ENCODE results near the gene ITGB5.
"Not testable (repeated sequence)": the region's sequence is repeated elsewhere in the genome, so short reads cannot be mapped to it uniquely, and the experiment has no call there.

Gene ITGB5

GRCh38 chr3:124785973-124786372 is 101.2 kb downstream of the ITGB5 start:
- H3K27me3 Mint-ChIP-seq, result peaks cover 8% of the 10 kb centered on the region
- peaks cover 11% of the 10 kb centered on the region for H3K4me1 Mint-ChIP-seq
- ATAC-seq, result no peak
- H3K4me3 Mint-ChIP-seq, result no peak overlapping the region
- DNase-seq, result no peak
- no peak overlapping the region for H3K27ac Mint-ChIP-seq
- H3K9me3 Mint-ChIP-seq, result no peaks in the 10 kb centered on the region

- DNase-seq (no peak), ATAC-seq (peak; percentile 19)
- no peaks in the 10 kb centered on the region for H3K9me3 Mint-ChIP-seq
- peaks cover 19% of the 10 kb centered on the region for H3K4me1 Mint-ChIP-seq
- no peak overlapping the region for H3K27ac Mint-ChIP-seq
- no peak overlapping the region for H3K4me3 Mint-ChIP-seq
- peaks cover 8% of the 10 kb centered on the region for H3K27me3 Mint-ChIP-seq
Measured at GRCh38 chr3:124784686-124785382, 102.3 kb downstream of the ITGB5 start.

GRCh38 chr3:124783696-124784095 is 103.5 kb downstream of the ITGB5 start:
- Mint-ChIP-seq H3K9me3 (no peaks in the 10 kb centered on the region), H3K27me3 (peaks cover 17% of the 10 kb centered on the region), H3K4me1 (peaks cover 19% of the 10 kb centered on the region), H3K4me3 (no peak overlapping the region), H3K27ac (no peak overlapping the region)
- ATAC-seq, result no peak
- no peak for DNase-seq

GRCh38 chr3:124782377-124782712 is 104.8 kb downstream of the ITGB5 start:
- H3K9me3 Mint-ChIP-seq, ATAC-seq, H3K27ac Mint-ChIP-seq, DNase-seq, H3K4me3 Mint-ChIP-seq: not testable (repeated sequence)
- Mint-ChIP-seq H3K4me1 (peaks cover 19% of the 10 kb centered on the region), H3K27me3 (peaks cover 18% of the 10 kb centered on the region)

- no peaks in the 10 kb centered on the region for H3K9me3 Mint-ChIP-seq
- DNase-seq (no peak), ATAC-seq (no peak)
- H3K4me3 Mint-ChIP-seq, result no peak overlapping the region
- peaks cover 18% of the 10 kb centered on the region for H3K27me3 Mint-ChIP-seq
- peak overlapping the region in 1 of 2 donors; percentile 37 for H3K27ac Mint-ChIP-seq
- H3K4me1 Mint-ChIP-seq, result peaks cover 19% of the 10 kb centered on the region
Measured at GRCh38 chr3:124781476-124782376, 105.4 kb downstream of the ITGB5 start.

- Mint-ChIP-seq H3K27ac (peak overlapping the region; percentile 37 to 90), H3K4me1 (peaks cover 19% of the 10 kb centered on the region), H3K27me3 (peaks cover 18% of the 10 kb centered on the region), H3K9me3 (no peaks in the 10 kb centered on the region), H3K4me3 (peak overlapping the region in 1 of 2 donors; percentile 28)
- DNase-seq (no peak), ATAC-seq (peak; percentile 44)
Measured at GRCh38 chr3:124780761-124781475, 106.2 kb downstream of the ITGB5 start.

- no peak for DNase-seq
Measured at GRCh38 chr3:124780356-124780755, 106.8 kb downstream of the ITGB5 start.

GRCh38 chr3:124779751-124780191 is 107.4 kb downstream of the ITGB5 start:
- Mint-ChIP-seq H3K9me3 (no peaks in the 10 kb centered on the region), H3K4me1 (peaks cover 19% of the 10 kb centered on the region), H3K4me3 (no peak overlapping the region), H3K27me3 (peaks cover 18% of the 10 kb centered on the region), H3K27ac (no peak overlapping the region)
- no peak for ATAC-seq
- DNase-seq, result no peak

More at GRCh38 chr3:124780356-124780755, 106.8 kb downstream of the ITGB5 start:
- peaks cover 18% of the 10 kb centered on the region for H3K27me3 Mint-ChIP-seq
- H3K4me1 Mint-ChIP-seq, result peaks cover 19% of the 10 kb centered on the region
- H3K4me3 Mint-ChIP-seq, result no peak overlapping the region
- peak; percentile 16 for ATAC-seq
- peak overlapping the region; percentile 29 to 90 for H3K27ac Mint-ChIP-seq
- no peaks in the 10 kb centered on the region for H3K9me3 Mint-ChIP-seq

GRCh38 chr3:124779116-124779515 is 108.0 kb downstream of the ITGB5 start:
- no peaks in the 10 kb centered on the region for H3K9me3 Mint-ChIP-seq
- no peak overlapping the region for H3K4me3 Mint-ChIP-seq
- DNase-seq (no peak), ATAC-seq (no peak)
- H3K4me1 Mint-ChIP-seq, result peaks cover 14% of the 10 kb centered on the region
- H3K27me3 Mint-ChIP-seq, result peaks cover 19% of the 10 kb centered on the region
- peak overlapping the region in 1 of 2 donors; percentile 22 for H3K27ac Mint-ChIP-seq

GRCh38 chr3:124777762-124778470 is 109.2 kb downstream of the ITGB5 start:
- H3K27me3 Mint-ChIP-seq, result peaks cover 24% of the 10 kb centered on the region
- H3K4me1 Mint-ChIP-seq, result peaks cover 13% of the 10 kb centered on the region
- H3K4me3 Mint-ChIP-seq, result no peak overlapping the region
- H3K9me3 Mint-ChIP-seq, result no peaks in the 10 kb centered on the region
- DNase-seq (no peak), ATAC-seq (no peak)
- H3K27ac Mint-ChIP-seq, result no peak overlapping the region

GRCh38 chr3:124776856-124777255 is 110.3 kb downstream of the ITGB5 start:
- Mint-ChIP-seq H3K27ac (no peak overlapping the region), H3K9me3 (no peaks in the 10 kb centered on the region), H3K27me3 (peaks cover 24% of the 10 kb centered on the region), H3K4me1 (peaks cover 13% of the 10 kb centered on the region), H3K4me3 (no peak overlapping the region)
- ATAC-seq, result no peak
- no peak for DNase-seq

- Mint-ChIP-seq H3K9me3 (no peaks in the 10 kb centered on the region), H3K4me3 (no peak overlapping the region), H3K27ac (no peak overlapping the region), H3K4me1 (peaks cover 6% of the 10 kb centered on the region), H3K27me3 (peaks cover 26% of the 10 kb centered on the region)
- DNase-seq (no peak), ATAC-seq (no peak)
Measured at GRCh38 chr3:124775877-124776276, 111.3 kb downstream of the ITGB5 start.

- H3K27me3 Mint-ChIP-seq, result peaks cover 27% of the 10 kb centered on the region
- no peak for ATAC-seq
Measured at GRCh38 chr3:124774841-124775402, 112.2 kb downstream of the ITGB5 start.

GRCh38 chr3:124774327-124774718 is 112.8 kb downstream of the ITGB5 start:
- Mint-ChIP-seq H3K27ac (no peak overlapping the region), H3K4me3 (no peak overlapping the region), H3K27me3 (peaks cover 31% of the 10 kb centered on the region), H3K9me3 (no peaks in the 10 kb centered on the region), H3K4me1 (no peaks in the 10 kb centered on the region)
- DNase-seq (no peak), ATAC-seq (no peak)

More at GRCh38 chr3:124774841-124775402, 112.2 kb downstream of the ITGB5 start:
- Mint-ChIP-seq H3K27ac (no peak overlapping the region), H3K4me3 (no peak overlapping the region), H3K9me3 (no peaks in the 10 kb centered on the region), H3K4me1 (no peaks in the 10 kb centered on the region)
- DNase-seq, result no peak

Measured in stimulated activated naive CD8-positive, alpha-beta T cell treated with anti-CD3 and anti-CD28 coated beads, Interleukin-15, amount 100 ng/mL, for 72 hours (primary cell).